ENCODE data around the gene SLC30A7.
A peak's percentile ranks its signal among the peaks of the same experiment; 100 is the strongest.

Gene SLC30A7

DNA sequence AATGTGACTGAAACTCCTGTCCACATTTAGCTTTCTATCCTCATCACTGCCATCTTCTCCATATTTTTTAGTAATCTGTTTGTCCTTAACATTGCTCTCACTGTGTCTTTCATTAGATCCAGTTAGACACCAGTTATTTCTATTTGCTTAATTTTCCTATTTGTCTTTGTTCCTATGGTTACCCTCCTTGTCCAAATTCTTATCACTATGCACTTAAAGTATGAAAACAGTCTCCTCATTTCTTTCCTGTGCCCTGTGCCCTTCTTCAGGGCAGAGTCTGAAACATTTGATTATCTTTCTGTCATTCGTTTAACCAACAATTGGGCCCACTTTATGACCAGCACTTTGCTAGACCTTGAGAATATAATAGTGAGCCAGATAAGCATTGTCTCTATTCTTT lies 64.2 kb downstream of the SLC30A7 start:
- peak overlapping the region; percentile 1 for H3K27ac Mint-ChIP-seq
- H3K27me3 Mint-ChIP-seq: no peaks in the 10 kb centered on the region
- H3K36me3 Mint-ChIP-seq: peaks cover 45% of the 10 kb centered on the region
- ATAC-seq: no peak
- H3K4me3 Mint-ChIP-seq: no peak overlapping the region
- peaks cover 25% of the 10 kb centered on the region for H3K4me1 Mint-ChIP-seq
- no peaks in the 10 kb centered on the region for H3K9me3 Mint-ChIP-seq

DNA sequence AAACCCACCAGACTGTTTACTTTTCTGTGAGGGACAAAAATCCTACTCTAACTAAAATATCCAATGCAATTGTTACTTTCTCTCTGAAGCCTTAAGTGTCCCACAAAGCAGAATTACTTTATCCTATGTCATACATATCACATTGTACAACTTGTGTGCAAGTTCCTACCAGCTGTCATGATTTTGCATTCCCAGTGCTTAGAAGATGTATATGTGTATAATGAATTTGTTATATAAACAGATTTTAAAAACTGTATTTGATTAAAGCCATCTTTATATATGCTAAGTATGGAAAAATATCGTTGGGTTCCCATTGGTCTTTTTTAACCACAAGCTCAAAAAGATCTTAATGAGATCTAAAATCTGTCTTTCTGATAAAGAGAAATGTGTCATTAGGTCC lies 72.7 kb downstream of the SLC30A7 start:
- peaks cover 23% of the 10 kb centered on the region for H3K4me1 Mint-ChIP-seq
- no peak overlapping the region for H3K27ac Mint-ChIP-seq
- ATAC-seq: no peak

DNA sequence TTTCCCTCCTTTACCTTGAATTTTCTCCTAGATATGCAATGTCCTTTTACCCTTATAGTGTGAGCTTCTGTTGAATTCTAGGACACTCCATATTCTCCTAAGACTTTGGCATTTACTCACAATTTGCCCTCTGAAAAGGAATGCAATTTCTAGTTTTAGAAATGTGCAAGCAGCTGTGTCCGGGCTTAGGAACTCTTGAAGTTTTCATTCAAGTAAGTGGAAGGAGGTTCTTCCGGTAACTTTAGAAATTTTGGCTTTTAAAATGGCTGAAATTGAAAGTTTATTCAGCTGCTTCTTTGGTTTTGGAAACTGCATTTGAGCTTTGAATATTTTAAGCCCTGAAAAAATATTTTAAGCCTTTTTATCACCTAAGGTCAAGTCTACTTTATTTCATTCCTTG lies 73.4 kb downstream of the SLC30A7 start:
- no peak overlapping the region for H3K27ac Mint-ChIP-seq
- H3K36me3 Mint-ChIP-seq: peaks cover 39% of the 10 kb centered on the region
- no peak overlapping the region for H3K4me3 Mint-ChIP-seq
- no peaks in the 10 kb centered on the region for H3K27me3 Mint-ChIP-seq
- no peak for ATAC-seq
- H3K9me3 Mint-ChIP-seq: no peaks in the 10 kb centered on the region
- H3K4me1 Mint-ChIP-seq: peaks cover 29% of the 10 kb centered on the region

More for the DNA sequence above, 72.7 kb downstream of the SLC30A7 start:
- H3K27me3 Mint-ChIP-seq: no peaks in the 10 kb centered on the region
- H3K36me3 Mint-ChIP-seq: peaks cover 36% of the 10 kb centered on the region
- no peaks in the 10 kb centered on the region for H3K9me3 Mint-ChIP-seq
- no peak overlapping the region for H3K4me3 Mint-ChIP-seq

DNA sequence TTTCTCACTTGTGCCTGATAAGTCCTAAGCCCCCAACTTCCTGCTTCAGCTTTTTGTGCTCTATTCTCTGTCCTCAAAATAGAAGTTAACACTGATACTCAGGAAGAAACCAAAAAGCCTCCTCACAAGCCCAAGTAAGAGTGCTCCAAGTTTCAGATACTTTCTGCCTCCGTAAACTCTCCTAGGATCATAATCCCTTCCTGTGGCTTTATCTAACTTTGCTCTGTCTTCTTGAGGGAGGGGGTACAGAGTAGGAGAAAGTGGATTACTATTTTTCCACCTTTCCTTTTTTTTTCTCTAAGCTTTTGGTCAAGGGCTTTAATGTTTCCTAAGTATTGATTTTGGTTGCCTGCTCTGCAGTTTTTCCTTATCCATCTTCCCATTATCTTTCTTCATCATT lies 75.1 kb downstream of the SLC30A7 start:
- Mint-ChIP-seq H3K4me3 (no peak overlapping the region), H3K4me1 (peaks cover 29% of the 10 kb centered on the region), H3K36me3 (peaks cover 44% of the 10 kb centered on the region)

DNA sequence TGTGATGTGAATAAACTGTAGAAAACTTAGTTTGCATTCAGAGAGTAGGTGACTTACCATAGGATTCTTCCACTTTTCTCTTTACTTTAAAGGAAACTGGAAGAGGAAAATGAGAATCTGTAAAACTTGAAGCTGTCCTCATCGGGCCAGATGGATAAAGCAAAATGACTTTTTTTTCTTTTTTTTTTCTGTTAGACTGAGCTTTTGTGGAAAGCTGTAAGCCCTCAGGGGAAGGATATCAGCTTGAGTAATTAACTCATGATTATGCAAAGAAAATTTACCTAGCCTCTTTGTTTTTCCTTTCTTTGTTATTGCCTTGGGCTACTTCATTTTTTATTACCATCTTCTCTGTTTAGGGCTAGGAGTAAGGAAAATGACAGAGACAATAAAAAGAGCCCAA lies 76.3 kb downstream of the SLC30A7 start:
- peaks cover 45% of the 10 kb centered on the region for H3K36me3 Mint-ChIP-seq
- H3K27ac Mint-ChIP-seq: peak overlapping the region; percentile 8
- ATAC-seq: no peak
- no peaks in the 10 kb centered on the region for H3K27me3 Mint-ChIP-seq
- H3K4me3 Mint-ChIP-seq: no peak overlapping the region
- H3K9me3 Mint-ChIP-seq: no peaks in the 10 kb centered on the region
- H3K4me1 Mint-ChIP-seq: peaks cover 29% of the 10 kb centered on the region

More for the DNA sequence above, 75.1 kb downstream of the SLC30A7 start:
- no peaks in the 10 kb centered on the region for H3K9me3 Mint-ChIP-seq
- no peak for ATAC-seq
- H3K27ac Mint-ChIP-seq: peak overlapping the region; percentile 8
- no peaks in the 10 kb centered on the region for H3K27me3 Mint-ChIP-seq

DNA sequence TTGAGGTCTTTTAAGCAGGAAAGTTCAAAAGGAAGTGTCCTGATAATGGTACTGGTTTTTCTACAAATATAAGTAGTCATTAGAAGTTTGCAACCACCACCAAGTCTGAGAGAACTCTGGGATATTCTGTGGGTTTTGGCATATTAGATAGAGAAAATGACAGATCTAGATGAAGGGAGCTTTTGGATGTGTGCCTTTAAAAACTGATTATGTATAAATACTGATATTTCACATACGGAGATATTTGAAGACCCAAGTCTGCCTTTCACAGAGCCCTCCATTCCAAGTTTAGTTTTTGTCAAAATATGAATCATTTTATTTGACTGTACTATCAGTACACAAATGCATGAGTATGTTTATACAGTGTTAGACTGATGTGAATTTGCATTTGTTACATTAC lies 81.0 kb downstream of the SLC30A7 start:
- no peak overlapping the region for H3K27ac Mint-ChIP-seq
- peaks cover 21% of the 10 kb centered on the region for H3K4me1 Mint-ChIP-seq
- H3K36me3 Mint-ChIP-seq: peaks cover 51% of the 10 kb centered on the region
- no peak overlapping the region for H3K4me3 Mint-ChIP-seq
- ATAC-seq: no peak
- no peaks in the 10 kb centered on the region for H3K27me3 Mint-ChIP-seq
- H3K9me3 Mint-ChIP-seq: no peaks in the 10 kb centered on the region

DNA sequence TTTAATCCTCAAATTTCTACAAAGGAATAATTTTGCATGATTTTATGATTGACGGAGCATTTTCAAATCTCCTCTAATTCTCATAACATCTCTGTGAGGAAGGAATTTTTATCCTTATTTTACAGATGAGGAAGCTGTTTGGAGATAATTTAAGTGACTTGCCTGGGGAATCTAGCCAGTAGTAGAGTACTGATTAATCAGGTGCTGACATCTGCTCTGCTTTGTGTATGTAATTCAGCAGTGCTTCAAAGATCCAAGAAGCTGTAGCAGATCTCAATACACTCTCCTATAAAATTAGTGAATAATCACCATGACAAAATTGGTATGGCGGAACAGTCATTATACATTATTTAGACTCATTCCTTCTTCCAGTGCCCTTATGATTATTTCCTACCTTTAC lies 83.7 kb downstream of the SLC30A7 start:
- no peak overlapping the region for H3K27ac Mint-ChIP-seq
- no peaks in the 10 kb centered on the region for H3K9me3 Mint-ChIP-seq
- H3K27me3 Mint-ChIP-seq: no peaks in the 10 kb centered on the region

DNA sequence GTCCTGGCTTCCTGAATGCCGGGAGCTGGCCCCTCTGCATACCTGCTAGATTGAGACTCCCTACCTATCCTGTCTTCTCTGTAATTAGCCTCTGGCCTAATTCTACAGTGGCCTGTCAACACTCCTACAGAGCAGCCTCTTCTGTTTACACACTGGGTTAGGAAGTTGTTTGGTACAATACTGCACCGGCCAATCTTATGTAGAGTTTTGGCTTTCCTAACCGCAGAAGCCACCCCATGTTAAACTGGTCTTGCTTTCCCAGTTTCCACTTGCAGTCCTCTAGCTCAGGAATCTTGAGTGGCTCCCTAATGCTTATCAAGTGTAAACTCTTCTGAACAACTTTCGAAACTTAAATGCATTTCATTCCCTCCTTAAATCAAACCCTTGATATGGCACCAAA lies 86.9 kb downstream of the SLC30A7 start:
- H3K4me1 Mint-ChIP-seq: peaks cover 7% of the 10 kb centered on the region
- no peaks in the 10 kb centered on the region for H3K27me3 Mint-ChIP-seq
- H3K4me3 Mint-ChIP-seq: no peak overlapping the region
- no peak for ATAC-seq
- peaks cover 55% of the 10 kb centered on the region for H3K36me3 Mint-ChIP-seq
- no peaks in the 10 kb centered on the region for H3K9me3 Mint-ChIP-seq
- no peak overlapping the region for H3K27ac Mint-ChIP-seq

More for the DNA sequence above, 83.7 kb downstream of the SLC30A7 start:
- H3K36me3 Mint-ChIP-seq: peaks cover 52% of the 10 kb centered on the region
- H3K4me1 Mint-ChIP-seq: peaks cover 6% of the 10 kb centered on the region
- ATAC-seq: no peak
- no peak overlapping the region for H3K4me3 Mint-ChIP-seq

DNA sequence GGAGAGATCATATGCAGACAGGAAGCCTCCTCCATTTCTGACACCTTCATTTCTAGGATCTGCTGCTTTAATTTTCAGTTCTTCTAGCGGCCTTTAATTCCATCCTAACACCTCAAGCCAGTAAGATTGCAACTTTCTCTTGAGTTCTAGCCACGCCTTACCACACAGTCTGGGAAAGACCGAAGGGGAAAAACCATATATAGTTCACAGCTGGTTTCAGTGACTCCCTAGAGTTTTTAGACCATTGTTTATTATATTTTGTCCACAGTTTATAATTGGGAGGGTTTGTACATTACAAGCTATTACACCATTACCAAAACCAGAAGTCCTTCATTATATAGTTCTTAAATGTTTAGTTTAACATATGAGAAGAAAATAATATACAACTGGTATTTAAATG lies 92.2 kb downstream of the SLC30A7 start:
- H3K27ac Mint-ChIP-seq: peak overlapping the region; percentile 14
- H3K4me1 Mint-ChIP-seq: peaks cover 12% of the 10 kb centered on the region
- H3K4me3 Mint-ChIP-seq: no peak overlapping the region
- H3K36me3 Mint-ChIP-seq: peaks cover 57% of the 10 kb centered on the region
- ATAC-seq: no peak
- no peaks in the 10 kb centered on the region for H3K9me3 Mint-ChIP-seq
- H3K27me3 Mint-ChIP-seq: no peaks in the 10 kb centered on the region

DNA sequence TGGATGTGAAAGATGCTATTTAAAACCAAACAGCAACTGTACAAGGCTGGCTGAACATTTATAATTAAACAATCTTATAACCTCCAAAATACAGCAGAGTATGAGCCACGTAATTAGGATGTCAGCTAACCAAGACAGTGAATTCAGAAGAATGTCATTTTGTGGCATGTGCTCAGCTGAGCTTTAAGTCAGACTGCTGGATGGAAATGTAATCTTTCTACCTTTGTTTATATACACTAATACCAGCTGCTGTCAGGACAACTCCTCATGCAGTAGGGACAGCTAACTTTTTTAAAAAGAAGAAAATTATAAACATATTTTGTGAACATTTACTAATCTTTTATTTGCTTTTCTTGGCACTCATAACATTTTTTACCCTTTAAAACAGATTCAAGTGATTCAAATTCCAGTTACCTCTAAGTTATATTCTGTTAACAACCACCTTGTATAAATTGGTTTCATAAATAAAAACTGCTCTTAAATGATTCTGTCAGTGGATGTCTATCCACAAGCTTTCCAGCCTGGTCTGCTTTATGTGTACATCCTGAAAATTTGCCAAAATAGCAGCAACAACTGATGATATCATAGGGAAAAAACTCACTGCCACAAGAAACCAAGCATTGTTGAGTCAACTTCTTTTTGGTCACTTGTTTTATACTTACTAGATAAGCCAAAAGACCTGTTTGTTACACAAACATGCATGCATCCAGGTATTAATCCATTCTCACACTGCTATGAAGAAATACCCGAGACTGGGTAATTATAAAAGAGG lies 93.6 kb downstream of the SLC30A7 start:
- Mint-ChIP-seq H3K4me3 (no peak overlapping the region), H3K9me3 (no peaks in the 10 kb centered on the region), H3K27ac (no peak overlapping the region), H3K4me1 (peaks cover 13% of the 10 kb centered on the region), H3K27me3 (no peaks in the 10 kb centered on the region), H3K36me3 (peaks cover 56% of the 10 kb centered on the region)
- ATAC-seq: no peak

DNA sequence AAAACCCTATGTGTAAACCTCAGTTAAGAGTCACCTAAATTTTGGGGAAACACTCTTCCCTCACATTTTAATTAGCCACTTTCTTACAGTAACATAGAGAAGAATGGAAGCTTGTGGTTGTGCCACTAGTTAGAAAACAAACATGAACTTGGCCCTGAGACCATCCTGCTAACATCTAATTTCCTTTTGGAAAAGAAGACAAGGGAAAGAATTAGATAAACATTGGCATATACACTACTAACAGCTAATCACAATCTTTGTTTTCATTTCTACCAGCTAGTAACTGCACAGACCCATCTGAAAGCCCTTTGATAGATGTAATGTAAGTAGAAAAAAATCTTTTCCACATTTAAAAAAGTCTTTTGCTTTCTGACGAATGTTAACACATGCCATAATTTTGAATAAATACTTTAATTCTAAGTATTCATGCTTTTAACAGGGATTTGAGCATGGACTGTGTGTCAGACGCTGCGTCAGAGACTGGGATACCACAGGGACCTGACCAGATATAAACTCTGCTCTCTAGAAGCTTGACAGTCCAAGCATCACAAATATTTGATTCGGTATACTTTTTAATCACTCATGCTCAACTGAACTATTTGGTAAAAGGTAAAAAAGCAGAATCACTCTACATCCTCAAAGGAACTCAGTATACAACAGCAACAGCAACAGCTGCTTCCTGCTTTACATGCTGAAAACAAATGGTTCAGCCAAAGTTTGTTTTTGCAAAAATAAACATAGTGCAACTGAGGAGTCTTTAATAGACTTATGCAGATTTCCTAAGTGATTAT lies 99.5 kb downstream of the SLC30A7 start:
- Mint-ChIP-seq H3K9me3 (no peaks in the 10 kb centered on the region), H3K4me3 (no peak overlapping the region), H3K4me1 (peaks cover 24% of the 10 kb centered on the region), H3K27me3 (no peaks in the 10 kb centered on the region), H3K36me3 (peaks cover 58% of the 10 kb centered on the region), H3K27ac (peak overlapping the region; percentile 49)
- ATAC-seq: no peak

DNA sequence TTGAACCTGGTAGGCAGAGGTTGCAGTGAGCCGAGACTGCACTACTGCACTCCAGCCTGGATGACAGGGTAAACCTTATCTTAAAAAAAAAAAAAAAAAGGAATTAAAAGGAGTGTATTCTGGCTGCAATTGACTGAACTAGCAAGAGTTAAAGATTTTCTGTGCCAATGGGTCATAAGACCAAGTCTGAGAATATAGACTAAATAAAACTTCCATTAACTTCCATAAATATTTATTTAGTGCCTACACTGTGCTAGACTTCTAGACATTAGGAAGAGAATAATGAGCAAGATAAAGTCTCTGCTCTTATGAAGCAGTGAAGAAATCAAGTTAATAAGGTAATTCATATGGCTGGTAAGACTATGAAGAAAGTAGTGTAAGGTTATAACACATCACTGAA lies 102.5 kb downstream of the SLC30A7 start:
- no peak overlapping the region for H3K27ac Mint-ChIP-seq
- H3K4me1 Mint-ChIP-seq: peaks cover 35% of the 10 kb centered on the region
- ATAC-seq: no peak
- no peak overlapping the region for H3K4me3 Mint-ChIP-seq
- no peaks in the 10 kb centered on the region for H3K9me3 Mint-ChIP-seq
- H3K27me3 Mint-ChIP-seq: no peaks in the 10 kb centered on the region
- H3K36me3 Mint-ChIP-seq: peaks cover 45% of the 10 kb centered on the region

DNA sequence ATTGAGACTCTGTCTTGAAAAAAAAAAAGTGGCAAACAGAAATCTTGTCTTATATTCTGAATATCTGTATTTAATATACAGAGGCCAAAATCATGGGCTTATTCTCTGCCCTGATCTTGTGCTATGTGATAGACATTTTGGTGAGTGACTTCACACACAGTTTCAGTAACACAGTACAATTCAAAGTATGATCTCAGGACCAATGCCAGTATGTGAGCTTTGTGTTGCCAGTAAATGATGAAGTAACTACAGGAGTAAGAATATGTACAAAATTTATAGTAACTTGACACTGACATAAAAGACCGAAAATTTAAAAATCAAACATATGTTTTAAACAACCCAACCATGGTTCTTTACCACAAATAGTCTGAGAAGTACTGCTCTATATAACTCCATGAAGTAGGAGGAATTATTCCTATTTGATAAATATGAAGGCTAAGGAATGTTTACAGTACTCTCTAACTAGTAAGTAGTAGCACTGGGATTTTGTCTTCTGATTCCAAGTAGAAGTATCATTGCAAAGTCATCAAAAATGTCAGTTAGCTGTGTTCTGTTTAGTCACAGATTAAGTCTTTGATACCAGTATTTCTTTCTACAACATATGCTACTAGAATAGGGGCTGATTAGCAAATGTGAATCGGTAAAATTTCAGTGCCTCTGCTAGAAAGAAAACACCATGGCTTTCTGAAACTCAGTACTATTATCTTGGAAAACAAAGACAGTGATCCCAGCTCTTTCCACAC lies 104.4 kb downstream of the SLC30A7 start:
- Mint-ChIP-seq H3K4me3 (no peak overlapping the region), H3K9me3 (no peaks in the 10 kb centered on the region), H3K27me3 (no peaks in the 10 kb centered on the region), H3K4me1 (peaks cover 31% of the 10 kb centered on the region), H3K27ac (no peak overlapping the region), H3K36me3 (peaks cover 42% of the 10 kb centered on the region)
- no peak for ATAC-seq

DNA sequence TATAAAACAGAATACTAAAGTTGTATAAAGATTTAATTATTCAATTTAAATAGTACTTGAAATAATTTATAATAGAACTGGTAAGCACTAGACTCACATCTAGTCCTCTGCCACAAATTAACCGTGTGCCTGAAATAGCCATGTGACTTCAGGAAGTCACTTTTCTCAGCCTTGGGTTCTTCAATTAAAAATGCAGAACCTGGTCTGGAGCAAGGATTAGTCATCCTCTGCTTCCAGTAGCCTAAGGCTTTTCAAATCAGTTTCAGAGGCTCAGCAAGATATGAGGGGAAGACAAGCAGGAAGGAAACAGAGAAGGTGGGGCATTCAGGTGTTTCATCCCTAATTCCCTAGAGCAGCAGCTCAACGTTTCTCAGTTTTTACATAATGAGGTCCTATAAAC lies 106.7 kb downstream of the SLC30A7 start:
- ATAC-seq: no peak
- H3K27me3 Mint-ChIP-seq: no peaks in the 10 kb centered on the region

DNA sequence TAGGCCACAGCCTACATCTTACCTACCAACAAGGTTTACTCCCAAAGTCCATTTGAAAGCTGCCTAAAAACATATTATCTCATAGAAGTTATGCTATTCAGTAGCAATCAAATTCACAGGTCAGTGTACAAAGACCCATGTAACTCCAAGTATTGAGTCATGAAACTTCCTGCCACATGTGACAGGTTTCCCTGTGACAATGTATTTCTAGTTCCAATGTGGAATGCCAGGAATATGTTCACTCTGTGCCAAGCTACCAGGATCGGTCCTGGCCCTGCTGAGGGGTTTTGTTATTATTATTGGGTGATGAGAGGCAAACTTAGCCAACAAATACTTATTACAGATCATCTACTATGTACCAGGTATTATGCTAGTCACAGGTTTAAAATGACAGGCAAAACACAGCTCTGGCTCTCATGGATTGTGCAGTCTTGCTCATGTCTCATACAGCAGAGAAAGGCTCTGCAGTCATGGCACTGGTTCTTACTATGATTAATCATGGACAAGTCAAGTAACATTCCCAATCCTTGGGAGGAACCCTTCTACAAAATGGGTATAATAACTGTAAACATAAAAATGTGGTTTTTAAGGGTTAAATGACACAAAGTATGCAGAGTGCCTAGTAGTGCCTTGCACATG lies 107.2 kb downstream of the SLC30A7 start:
- Mint-ChIP-seq H3K9me3 (peaks cover 3% of the 10 kb centered on the region), H3K4me1 (peaks cover 21% of the 10 kb centered on the region), H3K4me3 (no peak overlapping the region), H3K36me3 (peaks cover 36% of the 10 kb centered on the region), H3K27me3 (no peaks in the 10 kb centered on the region), H3K27ac (peak overlapping the region; percentile 61)
- no peak for ATAC-seq

More for the DNA sequence above, 106.7 kb downstream of the SLC30A7 start:
- peaks cover 38% of the 10 kb centered on the region for H3K36me3 Mint-ChIP-seq
- H3K27ac Mint-ChIP-seq: peak overlapping the region; percentile 61
- peaks cover 3% of the 10 kb centered on the region for H3K9me3 Mint-ChIP-seq
- no peak overlapping the region for H3K4me3 Mint-ChIP-seq
- H3K4me1 Mint-ChIP-seq: peaks cover 21% of the 10 kb centered on the region
